Measurements from ENCODE around the gene NT5C.
"Not testable (repeated sequence)": the region's sequence is repeated elsewhere in the genome, so short reads cannot be mapped to it uniquely, and the experiment has no call there.

The NT5C gene

GRCh38 chr17:75168998-75169397, 37.5 kb upstream of the NT5C start:
- Histone ChIP-seq H3K27ac (ENCODE audit: low read depth, low read length, poor library complexity, severe bottlenecking) (no peak overlapping the region), H3K79me2 (ENCODE audit: insufficient read depth, low read length) (peaks cover 10% of the 10 kb centered on the region), H3K9me2 (ENCODE audit: low read depth, low read length) (no peaks in the 10 kb centered on the region), H3K4me2 (ENCODE audit: low read length) (no peak overlapping the region), H3K27me3 (ENCODE audit: insufficient read depth, low read length) (no peaks in the 10 kb centered on the region), H2AFZ (ENCODE audit: low read length) (no peak overlapping the region), H3K4me1 (ENCODE audit: insufficient read depth, low read length, severe bottlenecking) (no peaks in the 10 kb centered on the region), H4K20me1 (ENCODE audit: insufficient read depth, low read length) (no peaks in the 10 kb centered on the region), H3K36me3 (ENCODE audit: insufficient read depth, low read length) (peaks cover 73% of the 10 kb centered on the region), H3F3A (ENCODE audit: insufficient read depth, low read length) (no peaks in the 10 kb centered on the region), H3K4me3 (ENCODE audit: low read depth, low read length, poor library complexity, severe bottlenecking) (no peak overlapping the region), H3K9ac (ENCODE audit: low read length) (no peak overlapping the region), H3K9me3 (ENCODE audit: low read length) (no peaks in the 10 kb centered on the region)
- no peak for TF ChIP-seq CTCF (IDR thresholded peaks at IDR 0.05; ENCODE audit: low read length)
- no peak for TF ChIP-seq EZH2 (IDR thresholded peaks at IDR 0.05; ENCODE audit: borderline replicate concordance, low read length)

GRCh38 chr17:75164606-75165005, 33.1 kb upstream of the NT5C start:
- H3K9me3 ChIP-seq (ENCODE audit: low read length); H3F3A ChIP-seq (ENCODE audit: insufficient read depth, low read length); H3K27me3 ChIP-seq (ENCODE audit: insufficient read depth, low read length); H3K27ac ChIP-seq (ENCODE audit: low read depth, low read length, poor library complexity, severe bottlenecking); H2AFZ ChIP-seq (ENCODE audit: low read length); H3K9ac ChIP-seq (ENCODE audit: low read length); H3K9me2 ChIP-seq (ENCODE audit: low read depth, low read length); H3K79me2 ChIP-seq (ENCODE audit: insufficient read depth, low read length); H3K4me2 ChIP-seq (ENCODE audit: low read length); H4K20me1 ChIP-seq (ENCODE audit: insufficient read depth, low read length); H3K4me3 ChIP-seq (ENCODE audit: low read depth, low read length, poor library complexity, severe bottlenecking); H3K4me1 ChIP-seq (ENCODE audit: insufficient read depth, low read length, severe bottlenecking): not testable (repeated sequence)
- peaks cover 34% of the 10 kb centered on the region for H3K36me3 ChIP-seq (ENCODE audit: insufficient read depth, low read length)

GRCh38 chr17:75163074-75163473, 31.5 kb upstream of the NT5C start:
- H3K9me2 ChIP-seq (ENCODE audit: low read depth, low read length) = no peaks in the 10 kb centered on the region
- H3K4me3 ChIP-seq (ENCODE audit: low read depth, low read length, poor library complexity, severe bottlenecking) = no peak overlapping the region
- no peaks in the 10 kb centered on the region for H3K79me2 ChIP-seq (ENCODE audit: insufficient read depth, low read length)
- no peak overlapping the region for H3K9ac ChIP-seq (ENCODE audit: low read length)
- H3K9me3 ChIP-seq (ENCODE audit: low read length) = no peaks in the 10 kb centered on the region
- no peak overlapping the region for H2AFZ ChIP-seq (ENCODE audit: low read length)
- H3K27me3 ChIP-seq (ENCODE audit: insufficient read depth, low read length) = no peaks in the 10 kb centered on the region
- no peak overlapping the region for H3K27ac ChIP-seq (ENCODE audit: low read depth, low read length, poor library complexity, severe bottlenecking)
- H3K4me2 ChIP-seq (ENCODE audit: low read length) = no peak overlapping the region
- no peaks in the 10 kb centered on the region for H3F3A ChIP-seq (ENCODE audit: insufficient read depth, low read length)
- H3K4me1 ChIP-seq (ENCODE audit: insufficient read depth, low read length, severe bottlenecking) = no peaks in the 10 kb centered on the region
- H3K36me3 ChIP-seq (ENCODE audit: insufficient read depth, low read length) = peaks cover 21% of the 10 kb centered on the region
- TF ChIP-seq EZH2 (IDR thresholded peaks at IDR 0.05; ENCODE audit: borderline replicate concordance, low read length) = no peak
- no peak for TF ChIP-seq CTCF (IDR thresholded peaks at IDR 0.05; ENCODE audit: low read length)
- H4K20me1 ChIP-seq (ENCODE audit: insufficient read depth, low read length) = no peaks in the 10 kb centered on the region

GRCh38 chr17:75160211-75160610, 28.7 kb upstream of the NT5C start:
- no peak overlapping the region for H2AFZ ChIP-seq (ENCODE audit: low read length)
- no peak overlapping the region for H3K27ac ChIP-seq (ENCODE audit: low read depth, low read length, poor library complexity, severe bottlenecking)
- no peaks in the 10 kb centered on the region for H3K9me2 ChIP-seq (ENCODE audit: low read depth, low read length)
- no peaks in the 10 kb centered on the region for H3K27me3 ChIP-seq (ENCODE audit: insufficient read depth, low read length)
- H3K4me3 ChIP-seq (ENCODE audit: low read depth, low read length, poor library complexity, severe bottlenecking) = no peak overlapping the region
- TF ChIP-seq EZH2 (IDR thresholded peaks at IDR 0.05; ENCODE audit: borderline replicate concordance, low read length) (no peak), CTCF (IDR thresholded peaks at IDR 0.05; ENCODE audit: low read length) (no peak)
- H3K4me2 ChIP-seq (ENCODE audit: low read length) = no peak overlapping the region
- H3F3A ChIP-seq (ENCODE audit: insufficient read depth, low read length) = no peaks in the 10 kb centered on the region
- peaks cover 4% of the 10 kb centered on the region; the same call in 1 of the 2 replicates for H3K36me3 ChIP-seq (ENCODE audit: insufficient read depth, low read length)
- H3K4me1 ChIP-seq (ENCODE audit: insufficient read depth, low read length, severe bottlenecking) = peaks cover 2% of the 10 kb centered on the region
- no peaks in the 10 kb centered on the region for H3K79me2 ChIP-seq (ENCODE audit: insufficient read depth, low read length)
- H3K9me3 ChIP-seq (ENCODE audit: low read length) = no peaks in the 10 kb centered on the region
- H3K9ac ChIP-seq (ENCODE audit: low read length) = no peak overlapping the region
- H4K20me1 ChIP-seq (ENCODE audit: insufficient read depth, low read length) = no peaks in the 10 kb centered on the region

All from OCI-LY1 (cell line).